Parathyroid adenoma (tissue), 2 donors: ENCODE measurements around the gene TLE3.

Experiments used
- H2AFZ ChIP-seq: fragments of 300-600 bp; sonication (generic); one replicate; pipeline ENCODE4 v1.7.0; 2017; ENCODE audit warnings: antibody characterized with exemption, mild to moderate bottlenecking
- H3K27ac ChIP-seq: fragments of 300-600 bp; sonication (generic); one replicate; pipeline ENCODE4 v1.7.0; 2017
- H3K27me3 ChIP-seq: fragments of 300-600 bp; sonication (generic); one replicate; pipeline ENCODE4 v1.7.0; 2017; ENCODE audit warnings: low read length; ENCODE audit not compliant: control insufficient read depth, insufficient read depth
- H3K36me3 ChIP-seq: fragments of 300-600 bp; sonication (generic); one replicate; pipeline ENCODE4 v1.7.0; 2017; ENCODE audit warnings: low read length; ENCODE audit not compliant: control insufficient read depth, insufficient read depth
- H3K4me1 ChIP-seq: fragments of 300-600 bp; sonication (generic); one replicate; pipeline ENCODE4 v1.7.0; 2017; ENCODE audit warnings: control low read depth
- H3K4me2 ChIP-seq: fragments of 300-600 bp; sonication (generic); one replicate; pipeline ENCODE4 v1.7.0; 2017; ENCODE audit warnings: low read length
- H3K4me3 ChIP-seq: fragments of 300-600 bp; sonication (generic); one replicate; pipeline ENCODE4 v1.7.0; 2017; ENCODE audit warnings: low read depth, low read length
- H3K79me2 ChIP-seq: fragments of 300-600 bp; sonication (generic); one replicate; pipeline ENCODE4 v1.7.0; 2017; ENCODE audit warnings: control low read depth
- H3K9ac ChIP-seq: fragments of 300-600 bp; sonication (generic); one replicate; pipeline ENCODE4 v1.7.0; 2017; ENCODE audit warnings: mild to moderate bottlenecking
- H3K9me3 ChIP-seq: fragments of 300-600 bp; sonication (generic); one replicate; pipeline ENCODE4 v1.7.0; 2017; ENCODE audit warnings: low read length; ENCODE audit not compliant: control insufficient read depth
- TF ChIP-seq, protein P1 (sequence below): fragments of 300-600 bp; sonication (generic); IDR thresholded peaks from one replicate; pipeline ENCODE4 v1.7.0; 2017; ENCODE audit warnings: antibody characterized with exemption, mild to moderate bottlenecking
- donor health status: primary hyperparathyroidism.

TLE3 gene

DNA sequence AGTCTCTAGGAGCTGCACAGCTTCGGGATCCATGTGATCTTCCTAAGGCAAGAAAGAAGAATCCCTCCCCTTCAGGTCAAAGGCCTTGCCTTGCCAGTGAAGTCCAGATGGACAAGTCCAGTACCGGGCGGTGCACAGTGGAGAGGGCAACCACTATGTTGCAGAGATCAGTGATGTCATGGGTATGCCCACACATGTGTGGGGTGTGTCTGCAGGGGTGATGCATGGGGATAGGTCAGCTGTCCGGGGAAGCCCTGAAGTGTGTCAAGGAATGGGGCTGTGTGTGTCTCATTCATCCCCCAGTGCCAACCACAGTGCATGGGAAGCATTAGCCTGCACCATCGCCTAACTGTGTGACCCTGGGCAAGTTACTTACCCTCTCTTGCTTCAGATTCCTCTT, 66.5 kb downstream of the TLE3 start:
- TF ChIP-seq, protein P1, sequence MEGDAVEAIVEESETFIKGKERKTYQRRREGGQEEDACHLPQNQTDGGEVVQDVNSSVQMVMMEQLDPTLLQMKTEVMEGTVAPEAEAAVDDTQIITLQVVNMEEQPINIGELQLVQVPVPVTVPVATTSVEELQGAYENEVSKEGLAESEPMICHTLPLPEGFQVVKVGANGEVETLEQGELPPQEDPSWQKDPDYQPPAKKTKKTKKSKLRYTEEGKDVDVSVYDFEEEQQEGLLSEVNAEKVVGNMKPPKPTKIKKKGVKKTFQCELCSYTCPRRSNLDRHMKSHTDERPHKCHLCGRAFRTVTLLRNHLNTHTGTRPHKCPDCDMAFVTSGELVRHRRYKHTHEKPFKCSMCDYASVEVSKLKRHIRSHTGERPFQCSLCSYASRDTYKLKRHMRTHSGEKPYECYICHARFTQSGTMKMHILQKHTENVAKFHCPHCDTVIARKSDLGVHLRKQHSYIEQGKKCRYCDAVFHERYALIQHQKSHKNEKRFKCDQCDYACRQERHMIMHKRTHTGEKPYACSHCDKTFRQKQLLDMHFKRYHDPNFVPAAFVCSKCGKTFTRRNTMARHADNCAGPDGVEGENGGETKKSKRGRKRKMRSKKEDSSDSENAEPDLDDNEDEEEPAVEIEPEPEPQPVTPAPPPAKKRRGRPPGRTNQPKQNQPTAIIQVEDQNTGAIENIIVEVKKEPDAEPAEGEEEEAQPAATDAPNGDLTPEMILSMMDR: no peak
- Histone ChIP-seq H3K27me3 (no peaks in the 10 kb centered on the region), H3K9ac (no peak overlapping the region), H3K36me3 (no peaks in the 10 kb centered on the region), H3K79me2 (no peaks in the 10 kb centered on the region), H3K27ac (no peak overlapping the region), H3K4me3 (no peak overlapping the region), H2AFZ (no peak overlapping the region), H3K9me3 (no peaks in the 10 kb centered on the region), H3K4me2 (no peak overlapping the region), H3K4me1 (peaks cover 2% of the 10 kb centered on the region)

DNA sequence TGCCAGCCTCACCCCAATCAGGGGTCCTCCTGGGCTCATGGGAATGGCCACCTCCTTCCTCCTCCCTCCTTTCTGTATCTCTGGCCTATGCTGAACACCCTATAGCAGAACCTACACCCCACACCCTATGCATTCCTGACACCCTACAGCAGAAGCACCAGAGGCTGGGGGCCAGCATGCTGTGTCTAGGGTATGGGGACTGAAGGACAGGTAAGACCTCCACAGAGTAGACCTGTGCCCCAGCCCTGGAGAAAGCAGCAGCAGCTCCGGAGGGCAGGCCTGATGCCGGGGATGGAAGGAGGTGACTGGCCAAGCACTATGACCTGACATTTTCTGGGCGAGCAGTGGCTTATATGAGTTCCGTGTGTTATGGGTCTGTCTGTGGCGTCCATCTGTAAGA, 66.9 kb downstream of the TLE3 start:
- no peaks in the 10 kb centered on the region for H3K36me3 ChIP-seq
- no peak overlapping the region for H3K27ac ChIP-seq
- no peaks in the 10 kb centered on the region for H3K27me3 ChIP-seq
- no peak overlapping the region for H2AFZ ChIP-seq
- no peak overlapping the region for H3K4me3 ChIP-seq
- no peak overlapping the region for H3K4me2 ChIP-seq
- peaks cover 2% of the 10 kb centered on the region for H3K4me1 ChIP-seq
- H3K9ac ChIP-seq: no peak overlapping the region
- no peaks in the 10 kb centered on the region for H3K79me2 ChIP-seq
- TF ChIP-seq, protein P1: no peak
- no peaks in the 10 kb centered on the region for H3K9me3 ChIP-seq

DNA sequence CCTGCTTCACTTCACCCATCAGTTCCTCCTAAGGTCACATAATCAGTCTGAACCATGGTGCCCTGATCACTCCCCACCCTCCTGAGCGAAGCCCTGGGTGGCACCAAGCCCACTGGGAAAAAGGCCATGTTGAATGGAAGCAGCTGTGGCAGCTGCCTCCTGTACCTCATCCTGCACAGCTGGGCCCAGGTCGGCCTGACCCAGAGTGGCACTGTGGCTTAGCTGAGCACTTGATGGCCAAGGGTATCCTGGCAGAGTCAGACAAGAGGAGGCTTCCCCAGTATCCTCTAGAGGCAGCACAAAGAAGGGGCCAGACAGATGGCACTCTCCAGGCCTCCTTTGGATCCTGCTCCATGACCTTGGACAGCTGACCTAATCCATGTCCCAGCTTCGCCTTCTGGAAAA, 68.4 kb downstream of the TLE3 start:
- no peak overlapping the region for H3K27ac ChIP-seq
- H3K4me2 ChIP-seq: no peak overlapping the region
- no peak overlapping the region for H2AFZ ChIP-seq
- no peak overlapping the region for H3K9ac ChIP-seq
- no peaks in the 10 kb centered on the region for H3K9me3 ChIP-seq
- H3K79me2 ChIP-seq: no peaks in the 10 kb centered on the region
- H3K4me3 ChIP-seq: no peak overlapping the region
- H3K36me3 ChIP-seq: no peaks in the 10 kb centered on the region
- no peaks in the 10 kb centered on the region for H3K27me3 ChIP-seq
- H3K4me1 ChIP-seq: peaks cover 2% of the 10 kb centered on the region
- TF ChIP-seq, protein P1: no peak

DNA sequence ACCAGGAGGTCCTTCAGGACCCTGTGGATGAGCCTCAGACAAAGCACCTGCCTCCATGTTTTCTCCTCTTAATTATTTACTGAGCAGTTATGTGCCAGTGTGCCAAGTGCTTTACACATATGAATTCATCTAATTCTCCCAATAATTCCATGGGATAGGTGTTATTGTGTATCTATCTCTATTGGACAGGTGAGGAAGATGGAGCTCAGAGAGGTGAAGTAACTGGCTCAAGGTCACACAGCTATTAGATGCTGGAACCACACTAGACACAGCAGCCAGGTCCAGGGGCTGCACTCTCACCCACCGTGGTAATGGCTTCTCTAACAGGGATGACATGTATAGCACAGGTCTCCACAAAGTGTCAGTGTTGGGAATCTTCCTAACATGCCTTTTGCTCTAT, 70.2 kb downstream of the TLE3 start:
- no peak overlapping the region for H3K4me3 ChIP-seq

DNA sequence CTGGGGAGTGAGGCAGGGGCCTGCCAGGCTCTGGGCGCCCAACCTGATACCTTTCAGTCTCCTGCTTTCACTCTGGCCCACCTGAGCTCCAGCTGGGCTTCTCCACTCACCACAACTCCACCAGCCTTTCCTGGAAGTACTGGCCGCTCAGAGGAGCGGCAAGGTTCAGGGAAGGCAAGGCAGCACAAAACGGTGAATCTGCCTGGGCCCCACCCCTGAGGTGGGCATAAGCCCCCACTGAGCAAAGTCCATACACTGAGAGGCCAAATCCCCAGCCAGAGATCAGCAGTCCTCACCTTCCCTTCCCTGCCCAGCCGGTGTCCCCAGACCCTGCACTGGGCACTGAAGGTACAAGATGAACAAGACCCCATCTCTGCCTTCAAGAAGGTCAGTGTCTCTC, 70.7 kb downstream of the TLE3 start:
- no peak overlapping the region for H2AFZ ChIP-seq
- H3K9ac ChIP-seq: no peak overlapping the region
- no peak overlapping the region for H3K4me3 ChIP-seq
- H3K9me3 ChIP-seq: no peaks in the 10 kb centered on the region
- TF ChIP-seq, protein P1: no peak
- no peaks in the 10 kb centered on the region for H3K79me2 ChIP-seq
- no peaks in the 10 kb centered on the region for H3K27me3 ChIP-seq
- H3K27ac ChIP-seq: no peak overlapping the region
- H3K36me3 ChIP-seq: no peaks in the 10 kb centered on the region
- no peaks in the 10 kb centered on the region for H3K4me1 ChIP-seq
- no peak overlapping the region for H3K4me2 ChIP-seq

More for the DNA sequence above, 70.2 kb downstream of the TLE3 start:
- H3K36me3 ChIP-seq: no peaks in the 10 kb centered on the region
- H3K9ac ChIP-seq: no peak overlapping the region
- H3K9me3 ChIP-seq: no peaks in the 10 kb centered on the region
- H3K27ac ChIP-seq: no peak overlapping the region
- TF ChIP-seq, protein P1: no peak
- no peaks in the 10 kb centered on the region for H3K27me3 ChIP-seq
- no peak overlapping the region for H3K4me2 ChIP-seq
- no peaks in the 10 kb centered on the region for H3K79me2 ChIP-seq
- H3K4me1 ChIP-seq: no peaks in the 10 kb centered on the region
- no peak overlapping the region for H2AFZ ChIP-seq
